HG03060 (cell line): ENCODE results near the gene IFT25.
A peak's percentile ranks its signal among the peaks of the same experiment; 100 is the strongest.

Experiments
- ATAC-seq: cut with Tn5 transposase; IDR thresholded peaks from one replicate; pipeline ENCODE4 v1.9.1; 2021; ENCODE audit warnings: low read depth, moderate number of reproducible peaks; ENCODE audit not compliant: unreplicated experiment

Gene IFT25

DNA sequence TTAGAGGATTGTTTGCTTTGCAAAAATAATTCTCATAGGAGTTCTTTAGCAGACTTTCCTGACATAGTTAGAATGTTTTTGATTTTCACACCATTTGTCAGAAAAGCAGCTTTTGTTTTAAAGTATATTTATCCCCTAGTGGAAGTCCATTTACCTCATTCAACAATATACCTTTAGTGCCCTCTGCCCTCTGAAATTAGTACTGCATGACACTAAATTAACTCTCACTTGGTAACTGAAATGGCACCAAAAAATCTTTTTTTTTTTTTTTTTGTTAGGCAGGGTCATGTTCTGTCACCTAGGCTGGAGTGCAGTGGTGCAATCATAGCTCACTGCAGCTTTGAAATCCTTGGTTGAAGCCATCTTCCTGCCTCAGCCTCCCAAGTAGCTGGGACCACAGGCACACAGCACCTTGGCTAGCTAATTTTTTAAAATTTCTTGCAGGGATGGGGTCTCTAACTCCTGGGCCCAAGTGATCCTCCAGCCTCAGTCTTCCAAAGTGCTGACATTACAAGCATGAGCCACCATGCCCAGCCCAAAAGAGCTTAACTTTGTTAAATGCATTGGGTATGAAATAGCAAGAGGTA lies 14.3 kb upstream of the IFT25 start:
- no peak for ATAC-seq

DNA sequence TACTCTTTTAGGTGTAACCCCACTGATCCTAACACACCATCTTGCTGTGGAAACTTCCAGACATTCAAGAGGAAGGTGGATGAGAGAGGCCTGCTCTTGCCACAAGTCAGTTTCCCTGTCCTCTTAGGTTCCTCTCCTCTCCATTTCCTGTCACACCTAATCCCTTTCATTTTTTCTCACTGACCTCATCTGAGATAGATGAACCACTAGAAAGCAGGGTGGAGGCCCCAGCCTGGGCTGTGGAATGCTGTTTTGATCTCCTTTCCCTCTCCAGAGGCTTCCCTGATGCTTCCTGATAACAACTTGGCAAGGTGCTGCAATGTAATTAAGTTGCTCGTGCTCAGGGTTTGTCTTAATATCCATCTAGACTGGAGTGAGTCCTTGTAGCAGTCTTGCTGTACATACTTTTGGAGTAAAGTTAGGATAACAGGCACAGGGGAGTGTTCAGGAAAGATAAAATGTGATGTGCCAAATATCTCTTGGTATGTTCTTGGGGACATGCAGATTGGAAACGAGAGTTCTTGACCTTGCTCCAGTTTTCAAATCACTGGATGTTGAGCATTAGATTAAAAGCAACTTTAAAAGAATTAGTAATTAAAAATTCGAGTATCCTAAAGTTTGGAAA lies 11.8 kb upstream of the IFT25 start:
- ATAC-seq = no peak

- no peak for ATAC-seq
Observed at GRCh38 chr1:53956308-53957168, 11.0 kb upstream of the IFT25 start.

DNA sequence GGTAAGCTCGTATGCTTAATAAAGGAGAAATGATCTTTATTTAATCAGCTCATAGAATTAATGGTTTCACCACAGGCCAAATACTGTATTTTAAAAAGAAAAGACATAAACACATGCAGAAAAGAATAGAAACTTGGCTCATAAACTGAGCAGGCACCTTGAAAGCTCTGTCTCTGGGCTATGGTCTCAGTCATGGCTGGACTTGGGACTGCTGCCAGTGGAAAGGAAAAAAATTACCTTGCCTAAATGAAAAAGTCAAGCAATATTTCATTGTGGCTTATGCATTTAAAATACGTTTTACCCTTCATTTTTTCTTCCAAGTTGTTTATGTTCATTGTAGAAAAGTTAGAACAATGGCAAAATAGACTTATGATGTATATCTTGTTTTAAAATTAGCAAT lies 8.6 kb upstream of the IFT25 start:
- no peak for ATAC-seq

DNA sequence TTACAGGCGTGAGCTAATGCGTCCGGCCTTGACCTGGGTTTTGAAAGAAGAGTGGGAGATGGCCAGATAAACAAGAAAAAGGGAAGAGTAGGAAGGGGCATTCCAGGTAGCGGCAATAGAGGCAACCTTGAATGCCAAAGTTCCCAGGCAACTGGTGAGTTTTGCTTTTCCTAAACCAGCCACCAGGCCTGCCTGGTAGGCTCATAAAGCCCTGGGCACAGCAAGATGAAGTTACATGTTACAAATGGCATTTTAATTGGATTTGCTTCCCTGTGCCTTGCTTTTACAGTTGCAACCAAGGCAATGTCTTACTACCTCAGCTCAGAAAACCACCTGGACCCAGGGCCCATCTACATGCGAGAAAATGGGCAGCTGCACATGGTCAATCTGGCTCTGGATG lies 6.2 kb upstream of the IFT25 start:
- no peak for ATAC-seq

DNA sequence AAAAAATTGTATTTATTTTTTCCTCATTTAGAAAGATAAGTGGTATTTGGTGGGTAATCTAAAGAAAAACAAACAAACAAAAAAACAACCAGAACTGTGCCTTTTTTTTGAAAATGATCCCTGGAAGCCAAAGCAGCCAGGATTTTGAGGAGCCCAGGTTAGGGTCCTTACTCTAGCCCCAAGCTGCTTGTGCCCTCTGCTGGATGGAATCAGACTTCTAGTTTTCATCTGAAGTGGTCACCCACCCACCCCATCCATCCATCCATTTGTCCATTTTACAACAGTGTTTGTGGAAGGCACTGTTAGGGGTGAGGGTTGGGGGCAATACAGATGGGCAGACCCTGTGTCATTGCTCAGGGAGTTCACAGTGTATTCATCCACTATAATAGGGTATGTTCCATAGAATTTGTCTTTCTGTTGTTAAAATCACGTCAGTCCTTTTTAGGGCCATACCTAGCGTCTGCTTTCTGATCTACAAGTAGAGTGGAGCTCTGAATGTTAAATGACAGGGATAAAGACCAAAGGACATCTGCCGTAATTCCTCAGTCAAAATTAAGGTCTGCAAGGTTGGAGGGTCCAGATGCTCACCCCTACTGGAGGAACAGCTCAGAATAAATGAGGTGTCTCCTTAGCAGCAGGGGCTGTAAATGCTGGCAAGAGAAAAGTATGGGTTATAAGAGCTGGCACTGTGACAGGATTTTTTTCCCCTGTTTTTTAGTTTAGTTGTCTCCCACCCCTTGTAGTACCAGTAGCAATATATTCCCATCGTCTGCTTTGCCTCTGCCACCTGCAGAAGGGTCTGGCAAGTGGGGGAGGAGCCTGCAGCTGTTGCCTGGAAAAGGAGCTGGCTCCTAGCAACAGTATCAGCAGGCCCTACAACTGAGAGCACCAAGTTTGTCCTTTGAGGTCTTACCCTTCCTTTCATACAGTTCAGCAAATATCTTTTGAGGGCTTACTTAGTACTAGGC lies 3.8 kb upstream of the IFT25 start:
- ATAC-seq = no peak

- ATAC-seq = no peak
Observed at GRCh38 chr1:53948291-53948690, 2.8 kb upstream of the IFT25 start.

- no peak for ATAC-seq
Observed at GRCh38 chr1:53947172-53947907, 1.8 kb upstream of the IFT25 start.

DNA sequence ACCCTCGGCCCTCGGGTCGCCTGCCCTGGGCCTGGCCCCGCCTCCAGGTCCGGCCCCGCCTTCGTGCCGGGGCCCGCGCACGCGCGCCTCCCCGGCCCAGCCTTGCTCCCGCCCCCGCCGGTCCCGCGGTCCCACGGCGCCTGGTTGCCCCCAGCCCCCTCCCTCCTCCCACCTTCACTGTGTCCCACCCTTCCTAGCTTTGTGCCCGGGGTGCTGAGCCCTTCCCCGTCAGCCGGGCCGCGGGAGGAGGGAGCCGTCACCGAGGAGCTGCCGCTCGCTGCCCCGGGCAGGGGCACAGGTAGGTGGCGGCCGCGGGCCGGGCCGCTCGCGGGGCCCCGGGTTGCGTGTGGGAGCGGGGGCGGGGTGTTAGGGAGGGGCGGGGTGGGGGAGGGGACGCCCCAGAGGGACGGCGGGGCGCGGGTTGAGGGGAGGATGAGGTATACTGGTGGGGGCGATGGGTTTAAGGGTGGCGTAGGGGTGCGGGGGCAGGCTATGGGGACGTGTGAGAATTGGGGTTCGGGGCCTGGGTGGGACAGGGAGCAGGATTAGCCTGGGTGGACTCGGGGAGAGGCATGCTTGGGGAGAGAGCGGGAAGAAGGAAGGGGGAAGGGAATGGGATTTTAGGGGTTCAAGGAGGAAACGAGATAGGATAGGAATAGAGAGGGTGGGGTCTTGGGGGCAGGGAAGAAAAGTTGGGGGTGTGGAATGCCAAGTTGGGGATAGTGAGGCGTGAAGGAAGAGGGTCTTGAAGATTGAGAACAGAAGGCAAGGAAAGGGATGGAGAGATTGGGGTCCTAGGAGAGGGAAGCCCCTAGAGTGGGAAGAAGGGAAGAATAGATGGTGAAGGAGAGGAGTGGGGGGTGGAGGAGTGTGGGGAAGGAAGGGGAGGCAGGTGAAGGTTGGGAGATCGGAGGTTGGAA lies 1.0 kb upstream of the IFT25 start, which contains the start of gene LRRC42:
Gene LRRC42, plus strand, starts transcription at position 99 of the 920 bp plus-strand sequence. CDS start 5,650 bp downstream, outside the sequence.
- peak; percentile 29 for ATAC-seq

- ATAC-seq = no peak
Observed at GRCh38 chr1:53945183-53945432, 391 bp downstream of the IFT25 start.

DNA sequence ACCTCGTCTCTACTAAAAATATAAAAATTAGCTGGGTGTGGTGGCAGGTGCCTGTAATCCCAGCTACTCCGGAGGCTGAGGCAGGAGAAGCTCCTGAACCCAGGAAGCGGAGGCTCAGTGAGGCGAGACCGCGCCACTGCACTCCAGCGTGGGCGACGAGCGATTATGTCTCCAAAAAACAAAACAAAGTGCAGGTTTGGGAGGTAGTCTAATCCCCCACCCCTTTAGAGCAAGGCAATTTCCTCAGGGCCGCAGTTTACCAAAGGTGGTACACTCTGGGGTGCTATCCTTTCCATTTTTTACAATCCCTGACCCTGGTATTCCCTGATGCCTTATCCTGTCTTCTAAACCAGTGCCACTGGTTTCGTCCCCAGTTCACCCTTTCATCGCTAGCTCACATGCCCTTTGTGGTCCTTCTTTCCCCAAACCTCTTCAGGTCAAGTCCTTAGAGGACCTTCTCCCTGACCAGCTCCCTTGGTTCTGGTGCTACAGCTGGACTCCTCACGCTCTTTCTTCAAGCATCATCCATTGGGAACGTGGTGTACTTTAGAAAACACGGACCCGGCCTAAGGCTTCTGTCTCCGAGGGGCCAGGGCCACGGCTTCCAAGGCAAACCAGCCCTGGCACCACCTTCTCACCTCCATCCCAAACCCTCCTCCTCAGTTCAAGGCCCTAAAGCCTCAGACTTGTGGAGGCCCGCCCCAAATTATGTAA lies 873 bp downstream of the IFT25 start:
- ATAC-seq = no peak

GRCh38 chr1:53943490-53944043 lies 1.9 kb downstream of the IFT25 start:
- ATAC-seq = no peak

- ATAC-seq = no peak
Observed at GRCh38 chr1:53943090-53943489, 2.4 kb downstream of the IFT25 start.

- no peak for ATAC-seq
Observed at GRCh38 chr1:53942127-53942957, 3.2 kb downstream of the IFT25 start.

- ATAC-seq = no peak
Observed at GRCh38 chr1:53938136-53938830, 7.2 kb downstream of the IFT25 start.

DNA sequence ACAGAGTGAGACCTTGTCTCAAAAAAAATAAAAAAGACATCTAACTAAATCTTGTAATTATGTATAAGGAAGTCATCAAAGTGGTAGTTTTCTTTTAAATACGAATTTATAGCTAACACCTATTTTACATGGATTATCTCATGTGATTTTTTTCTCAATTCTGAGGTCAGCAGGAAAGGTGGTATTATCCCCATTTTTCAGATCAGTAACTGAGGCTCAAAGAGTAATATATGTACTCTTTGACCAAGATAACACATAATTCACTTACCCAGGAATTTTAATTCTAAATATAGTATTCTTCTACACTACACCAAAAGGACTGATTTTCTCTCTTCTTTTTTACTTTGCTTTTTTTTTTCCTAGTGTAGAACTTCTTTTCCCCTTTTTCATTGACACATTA lies 9.1 kb downstream of the IFT25 start:
- ATAC-seq = no peak
